ENCODE measurements around the gene KDM6A. TPM values are rescaled to one million over a fixed set of nuclear protein-coding genes. Genes with fewer than 3 reads are reported as not detected.

KDM6A gene
- total RNA-seq, 1 experiment from 2014 or later, result 42.8 TPM

DNA sequence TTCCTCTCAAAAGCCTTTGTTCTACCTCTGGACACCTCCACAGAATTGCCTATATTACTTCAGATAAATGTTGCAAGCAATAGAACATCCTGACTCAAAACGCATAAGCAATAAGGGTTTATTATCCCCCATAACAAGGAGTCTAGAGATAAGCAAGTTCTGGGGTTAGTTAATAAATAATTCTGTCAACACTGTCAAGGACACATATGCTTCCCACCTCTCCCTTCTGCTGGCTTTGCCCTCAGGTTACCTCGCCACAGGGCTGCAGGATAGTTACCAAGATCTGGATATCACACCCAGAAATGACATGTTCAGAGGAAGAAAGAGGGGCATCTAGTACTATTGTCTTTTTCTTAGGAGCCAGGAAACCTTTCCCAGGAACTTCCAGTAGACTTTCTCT lies 43.2 kb upstream of the KDM6A start:
- Histone ChIP-seq H3K27ac (ENCODE audit: insufficient read length, low read depth, low read length) (no peak overlapping the region), H2BK20ac (ENCODE audit: low read depth, low read length, poor library complexity, severe bottlenecking) (no peak overlapping the region), H3K79me1 (ENCODE audit: insufficient read depth, low read depth, low read length, poor library complexity, severe bottlenecking) (no peaks in the 10 kb centered on the region), H3T11ph (ENCODE audit: low read length) (no peak overlapping the region), H3K9ac (ENCODE audit: extremely low read depth, insufficient read length, low read length) (no peak overlapping the region), H4K91ac (ENCODE audit: insufficient read length, low read depth, low read length) (no peak overlapping the region), H4K8ac (replicated peaks; ENCODE audit: insufficient read length, low read depth, low read length) (no peak overlapping the region), H3K4me2 (ENCODE audit: insufficient read depth, insufficient read length, low read length) (no peak overlapping the region), H3K23ac (ENCODE audit: insufficient read length, low read depth, low read length) (no peak overlapping the region), H2BK120ac (ENCODE audit: low read depth, low read length, poor library complexity, severe bottlenecking) (no peak overlapping the region), H3K27me3 (ENCODE audit: insufficient read depth, low read length) (no peaks in the 10 kb centered on the region), H3K23me2 (ENCODE audit: insufficient read length, low read depth, low read length, poor library complexity, severe bottlenecking) (no peaks in the 10 kb centered on the region), H2BK12ac (ENCODE audit: insufficient read length, low read depth, low read length) (no peak overlapping the region), H2BK5ac (ENCODE audit: insufficient read length, low read length) (no peak overlapping the region), H3K18ac (ENCODE audit: insufficient read length, low read depth, low read length) (no peak overlapping the region), H3K9me3 (ENCODE audit: control insufficient read depth, low read depth, low read length) (peaks cover 21% of the 10 kb centered on the region), H2AFZ (ENCODE audit: low read length) (no peak overlapping the region), H3K79me2 (ENCODE audit: insufficient read depth, low read length) (no peaks in the 10 kb centered on the region), H4K5ac (ENCODE audit: insufficient read length, low read depth, low read length) (no peak overlapping the region), H3K56ac (ENCODE audit: insufficient read length, low read depth, low read length) (no peak overlapping the region), H3K4ac (ENCODE audit: low read depth, low read length) (no peak overlapping the region), H3K14ac (ENCODE audit: insufficient read depth, low read length) (no peak overlapping the region), H4K20me1 (ENCODE audit: control insufficient read depth, insufficient read depth, insufficient read length) (no peaks in the 10 kb centered on the region), H2AK5ac (ENCODE audit: insufficient read length, low read length) (no peak overlapping the region), H2BK15ac (ENCODE audit: low read depth, low read length) (no peak overlapping the region), H3K4me1 (ENCODE audit: insufficient read depth, low read length) (no peaks in the 10 kb centered on the region)
- DNase-seq, result no peak
- Mint-ChIP-seq H3K27ac (no peak overlapping the region), H3K4me1 (no peaks in the 10 kb centered on the region), H3K9me3 (peaks cover 26 to 30% of the 10 kb centered on the region in 2 experiments), H3K27me3 (ENCODE audit: low read depth) (peaks cover 2% of the 10 kb centered on the region; the same call in 1 of the 2 replicates), H3K36me3 (ENCODE audit: insufficient read depth in 1 of 3, low read depth in 3 of 3) (no peaks in the 10 kb centered on the region; a peak in 1 of 7 replicates), H3K4me3 (no peak overlapping the region)
- TF ChIP-seq, protein P1, sequence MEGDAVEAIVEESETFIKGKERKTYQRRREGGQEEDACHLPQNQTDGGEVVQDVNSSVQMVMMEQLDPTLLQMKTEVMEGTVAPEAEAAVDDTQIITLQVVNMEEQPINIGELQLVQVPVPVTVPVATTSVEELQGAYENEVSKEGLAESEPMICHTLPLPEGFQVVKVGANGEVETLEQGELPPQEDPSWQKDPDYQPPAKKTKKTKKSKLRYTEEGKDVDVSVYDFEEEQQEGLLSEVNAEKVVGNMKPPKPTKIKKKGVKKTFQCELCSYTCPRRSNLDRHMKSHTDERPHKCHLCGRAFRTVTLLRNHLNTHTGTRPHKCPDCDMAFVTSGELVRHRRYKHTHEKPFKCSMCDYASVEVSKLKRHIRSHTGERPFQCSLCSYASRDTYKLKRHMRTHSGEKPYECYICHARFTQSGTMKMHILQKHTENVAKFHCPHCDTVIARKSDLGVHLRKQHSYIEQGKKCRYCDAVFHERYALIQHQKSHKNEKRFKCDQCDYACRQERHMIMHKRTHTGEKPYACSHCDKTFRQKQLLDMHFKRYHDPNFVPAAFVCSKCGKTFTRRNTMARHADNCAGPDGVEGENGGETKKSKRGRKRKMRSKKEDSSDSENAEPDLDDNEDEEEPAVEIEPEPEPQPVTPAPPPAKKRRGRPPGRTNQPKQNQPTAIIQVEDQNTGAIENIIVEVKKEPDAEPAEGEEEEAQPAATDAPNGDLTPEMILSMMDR (conservative IDR thresholded peaks at IDR 0.05), result no peak
- WGBS (ENCODE audit: extremely low coverage, insufficient read length, low lambda C conversion rate), result no CpG with 5 or more reads among the region's 2 CpGs
